Mesendoderm (in vitro differentiated cells): ENCODE results near the gene RIMKLB.
"Not testable (repeated sequence)": the region's sequence is repeated elsewhere in the genome, so short reads cannot be mapped to it uniquely, and the experiment has no call there.

Source experiments
- DNase-seq: peaks from one replicate; pipeline ENCODE4 v3.0.0; 2013
- H2AK5ac ChIP-seq: 2 replicates; pipeline ENCODE4 v1.6.1; 2013; ENCODE audit warnings: low read length, inconsistent platforms
- H2BK120ac ChIP-seq: 2 replicates; pipeline ENCODE4 v1.6.1; 2013; ENCODE audit warnings: low read depth, mild to moderate bottlenecking, low read length, moderate library complexity, mixed read lengths
- H2BK15ac ChIP-seq: replicated peaks from 2 replicates; pipeline ENCODE4 v1.6.1; 2013; ENCODE audit warnings: low read depth, mild to moderate bottlenecking, moderate library complexity
- H2BK5ac ChIP-seq: 2 replicates; pipeline ENCODE4 v1.6.1; 2013; ENCODE audit warnings: low read length, inconsistent platforms
- H3K18ac ChIP-seq: 2 replicates; pipeline ENCODE4 v1.6.1; 2013; ENCODE audit warnings: mild to moderate bottlenecking, low read length, mixed read lengths
- H3K23ac ChIP-seq: one replicate; pipeline ENCODE4 v1.6.1; 2013; ENCODE audit warnings: low read length
- H3K27ac ChIP-seq: 2 replicates; pipeline ENCODE4 v1.5.1; 2013; ENCODE audit warnings: low read depth, mild to moderate bottlenecking, inconsistent platforms, low read length, moderate library complexity
- H3K27me3 ChIP-seq: 2 replicates; pipeline ENCODE4 v1.6.1; 2013; ENCODE audit warnings: low read length, control low read depth, mild to moderate bottlenecking, inconsistent platforms; ENCODE audit not compliant: insufficient read depth, poor library complexity
- H3K36me3 ChIP-seq: 2 replicates; pipeline ENCODE4 v1.6.1; 2013; ENCODE audit warnings: low read length, inconsistent platforms; ENCODE audit not compliant: control insufficient read depth, insufficient read depth
- H3K4ac ChIP-seq: one replicate; pipeline ENCODE4 v1.6.1; 2013; ENCODE audit warnings: low read depth, mild to moderate bottlenecking, low read length, moderate library complexity
- H3K4me1 ChIP-seq: 2 replicates; pipeline ENCODE4 v1.6.1; 2013; ENCODE audit warnings: low read depth, low read length, inconsistent platforms; ENCODE audit not compliant: control insufficient read depth
- H3K4me2 ChIP-seq: 2 replicates; pipeline ENCODE4 v1.6.1; 2013; ENCODE audit warnings: low read length
- H3K4me3 ChIP-seq: 2 replicates; pipeline ENCODE4 v1.5.1; 2013; ENCODE audit warnings: mild to moderate bottlenecking, low read length
- H3K56ac ChIP-seq: one replicate; pipeline ENCODE4 v1.6.1; 2013; ENCODE audit warnings: low read length
- H3K79me1 ChIP-seq: 2 replicates; pipeline ENCODE4 v1.6.1; 2013; ENCODE audit warnings: low read length, inconsistent platforms
- H3K79me2 ChIP-seq: 2 replicates; pipeline ENCODE4 v1.6.1; 2013; ENCODE audit warnings: mild to moderate bottlenecking, low read length; ENCODE audit not compliant: control insufficient read depth, insufficient read depth
- H3K9ac ChIP-seq: 2 replicates; pipeline ENCODE4 v1.6.1; 2013; ENCODE audit warnings: low read length, inconsistent platforms
- H4K5ac ChIP-seq: one replicate; pipeline ENCODE4 v1.6.1; 2013; ENCODE audit warnings: low read length
- H4K8ac ChIP-seq: one replicate; pipeline ENCODE4 v1.6.1; 2013; ENCODE audit warnings: low read depth, mild to moderate bottlenecking, control low read depth, low read length, moderate library complexity
- WGBS: extraction: QIAGEN DNeasy Blood & Tissue Kit; methylation state at CpG from one replicate; pipeline ENCODE4 v1.1.7; 2013; ENCODE audit warnings: low lambda C conversion rate, missing lambda C conversion rate; ENCODE audit not compliant: insufficient coverage; ENCODE audit errors: extremely low coverage; 5-methylcytosine and 5-hydroxymethylcytosine counted together

The RIMKLB gene

GRCh38 chr12:8787206-8787605 lies 89.4 kb downstream of the RIMKLB start:
- not testable (repeated sequence) for DNase-seq, H3K9ac ChIP-seq, H4K8ac ChIP-seq, H3K27ac ChIP-seq, H3K36me3 ChIP-seq, H3K23ac ChIP-seq, H3K27me3 ChIP-seq, H4K5ac ChIP-seq, H3K79me1 ChIP-seq, H2AK5ac ChIP-seq, H3K4me3 ChIP-seq, H3K4me2 ChIP-seq, H3K18ac ChIP-seq, H2BK120ac ChIP-seq, H2BK5ac ChIP-seq, H3K56ac ChIP-seq, H3K4me1 ChIP-seq, H2BK15ac ChIP-seq
- Histone ChIP-seq H3K4ac (peak overlapping the region; percentile 41), H3K79me2 (peaks cover 16% of the 10 kb centered on the region)
- no CpG with 5 or more reads among the region's 28 CpGs for WGBS

- peak overlapping the region; percentile 50 for H3K4me3 ChIP-seq
These were observed 90.9 kb downstream of the RIMKLB start for GRCh38 chr12:8788706-8789105.

GRCh38 chr12:8789341-8790013 lies 91.7 kb downstream of the RIMKLB start:
- H3K9ac ChIP-seq = peak overlapping the region; percentile 88
- not testable (repeated sequence) for H3K79me1 ChIP-seq, H3K4ac ChIP-seq, DNase-seq, H3K27ac ChIP-seq, H4K5ac ChIP-seq, H3K4me1 ChIP-seq, H2BK15ac ChIP-seq, H2BK120ac ChIP-seq, H2AK5ac ChIP-seq, H4K8ac ChIP-seq, H2BK5ac ChIP-seq, H3K23ac ChIP-seq, H3K27me3 ChIP-seq, H3K36me3 ChIP-seq
- no CpG with 5 or more reads among the region's 13 CpGs for WGBS
- H3K56ac ChIP-seq = peak overlapping the region; percentile 85
- peaks cover 16% of the 10 kb centered on the region for H3K79me2 ChIP-seq
- peak overlapping the region; percentile 12 for H3K18ac ChIP-seq
- peak overlapping the region; percentile 70 for H3K4me3 ChIP-seq
- H3K4me2 ChIP-seq = peak overlapping the region; percentile 28

More at GRCh38 chr12:8788706-8789105, 90.9 kb downstream of the RIMKLB start:
- H3K9ac ChIP-seq = peak overlapping the region; percentile 88
- not testable (repeated sequence) for H2AK5ac ChIP-seq, H3K36me3 ChIP-seq, H3K27me3 ChIP-seq, H4K8ac ChIP-seq, H3K79me1 ChIP-seq, H3K4ac ChIP-seq, DNase-seq, H4K5ac ChIP-seq, H3K27ac ChIP-seq, H2BK15ac ChIP-seq, H3K18ac ChIP-seq, H3K23ac ChIP-seq, H2BK120ac ChIP-seq, H3K4me1 ChIP-seq, H2BK5ac ChIP-seq
- H3K79me2 ChIP-seq = peaks cover 16% of the 10 kb centered on the region
- peak overlapping the region; percentile 27 for H3K4me2 ChIP-seq
- WGBS = no CpG with 5 or more reads among the region's 13 CpGs
- peak overlapping the region; percentile 91 for H3K56ac ChIP-seq

GRCh38 chr12:8793226-8793625 lies 95.4 kb downstream of the RIMKLB start:
- not testable (repeated sequence) for H2BK5ac ChIP-seq, H3K4me2 ChIP-seq, H4K5ac ChIP-seq, H4K8ac ChIP-seq, H3K4me3 ChIP-seq, H3K9ac ChIP-seq, H3K4me1 ChIP-seq, H3K18ac ChIP-seq, DNase-seq, H2BK120ac ChIP-seq, H3K27me3 ChIP-seq, H3K36me3 ChIP-seq, H3K56ac ChIP-seq, H3K27ac ChIP-seq, H3K79me1 ChIP-seq, H3K4ac ChIP-seq, H3K23ac ChIP-seq, H2AK5ac ChIP-seq, H2BK15ac ChIP-seq
- H3K79me2 ChIP-seq = peaks cover 16% of the 10 kb centered on the region
- no CpG with 5 or more reads among the region's 4 CpGs for WGBS

- not testable (repeated sequence) for H3K18ac ChIP-seq, H2BK5ac ChIP-seq, H4K5ac ChIP-seq, H2AK5ac ChIP-seq, H3K79me2 ChIP-seq, H3K27me3 ChIP-seq, H3K79me1 ChIP-seq, H3K9ac ChIP-seq, H3K23ac ChIP-seq, H3K56ac ChIP-seq, H2BK15ac ChIP-seq, H3K4me3 ChIP-seq, H2BK120ac ChIP-seq, H3K36me3 ChIP-seq, H3K4me2 ChIP-seq, H3K4me1 ChIP-seq, DNase-seq, H4K8ac ChIP-seq, H3K27ac ChIP-seq, H3K4ac ChIP-seq
- WGBS = no CpG with 5 or more reads among the region's 21 CpGs
These were observed 96.8 kb downstream of the RIMKLB start for GRCh38 chr12:8794611-8795010.
